22Rv1 (cell line): ENCODE results near the gene DGKB.

Source experiments
- CTCF ChIP-seq: fragments of 450-650 bp; IDR thresholded peaks from 2 replicates; pipeline ENCODE4 v1.5.1; 2017; ENCODE audit warnings: mild to moderate bottlenecking
- ZFX ChIP-seq: fragments of 450-650 bp; IDR thresholded peaks from 2 replicates; pipeline ENCODE4 v1.6.1; 2017; ENCODE audit warnings: antibody characterized with exemption, borderline replicate concordance

GRCh38 chr7:14579971-14580370 is 322.6 kb downstream of the DGKB start:
- no peak for TF ChIP-seq CTCF
- no peak for TF ChIP-seq ZFX
